Right kidney (tissue), 9 donors: ENCODE data around the gene PRR33.

Experiments used
- DNase-seq: peaks from one replicate; pipeline ENCODE4 v3.0.0-alpha.2; 2016
- long read RNA-seq, 8 donors: transcript quantifications; one replicate each; lab custom pipeline, GENCODE V29; 2026

The PRR33 gene
- long read RNA-seq, donor 1: 0 reads
- long read RNA-seq, donor 2, partial matches to known transcripts: 0 of 1 reads
- long read RNA-seq, donor 2, other reads (novel, unspliced or antisense): 0 of 1 reads
- long read RNA-seq, donor 3: 0 reads
- long read RNA-seq, donor 4: 0 reads
- long read RNA-seq, donor 5, partial matches to known transcripts: 0 of 3 reads
- long read RNA-seq, donor 5, other reads (novel, unspliced or antisense): 0 of 3 reads
- long read RNA-seq, donor 6, partial matches to known transcripts: 0 of 1 reads
- long read RNA-seq, donor 6, other reads (novel, unspliced or antisense): 0 of 1 reads
- long read RNA-seq, donor 7: 0 reads
- long read RNA-seq, donor 8, partial matches to known transcripts: 0 of 1 reads
- long read RNA-seq, donor 8, other reads (novel, unspliced or antisense): 0 of 1 reads

DNA sequence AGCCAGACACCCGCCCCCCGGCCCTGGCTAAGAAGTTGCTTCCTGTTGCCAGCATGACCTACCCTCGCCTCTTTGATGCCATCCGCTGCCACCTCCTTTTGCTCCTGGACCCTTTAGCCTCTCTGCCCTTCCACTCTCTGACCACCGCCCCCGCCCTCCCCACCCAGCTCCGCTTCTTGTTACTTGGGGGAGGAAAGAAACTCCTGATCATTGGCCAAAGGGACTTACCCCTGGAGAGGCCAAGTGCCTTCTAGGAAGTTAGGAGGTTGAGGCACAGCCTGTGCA lies at the start of gene PRR33:
Gene PRR33, minus strand, starts transcription at position 65 of the 285 bp plus-strand sequence. CDS start 1,311 bp downstream, outside the sequence.
- no peak for DNase-seq

GRCh38 chr11:1939788-1940187 lies 48.1 kb upstream of the PRR33 start:
- peak; percentile 51 for DNase-seq

DNA sequence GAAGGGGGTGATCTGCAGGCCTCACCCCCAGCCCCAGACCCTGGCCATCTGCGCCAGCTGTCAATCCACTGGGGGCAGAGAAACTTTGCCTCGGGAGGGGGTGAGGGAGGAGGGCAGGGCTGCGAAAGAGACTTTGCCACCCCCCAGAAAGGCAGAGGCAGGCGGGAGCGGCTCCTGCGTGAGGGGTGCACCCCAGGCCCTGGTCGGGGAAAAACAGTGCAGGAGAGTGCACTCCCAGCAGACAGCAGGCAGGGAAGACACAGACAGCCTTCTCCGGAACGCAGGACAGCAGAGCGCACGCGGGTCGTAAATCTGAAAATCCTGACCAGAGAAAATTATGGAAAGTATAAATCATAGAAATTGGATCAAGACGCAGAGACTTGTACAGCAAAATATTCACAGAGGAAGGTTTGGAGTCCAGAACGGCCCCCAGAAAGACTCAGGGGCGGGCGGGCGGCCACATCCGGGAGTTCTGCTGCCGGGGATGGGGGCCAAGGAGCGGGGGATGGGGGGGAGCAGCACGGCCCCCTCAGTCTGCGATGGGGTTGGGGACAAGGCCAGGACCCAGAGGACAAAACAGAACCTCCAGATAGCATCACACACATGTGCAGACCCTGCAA lies 47.4 kb upstream of the PRR33 start:
- peak; percentile 47 for DNase-seq

DNA sequence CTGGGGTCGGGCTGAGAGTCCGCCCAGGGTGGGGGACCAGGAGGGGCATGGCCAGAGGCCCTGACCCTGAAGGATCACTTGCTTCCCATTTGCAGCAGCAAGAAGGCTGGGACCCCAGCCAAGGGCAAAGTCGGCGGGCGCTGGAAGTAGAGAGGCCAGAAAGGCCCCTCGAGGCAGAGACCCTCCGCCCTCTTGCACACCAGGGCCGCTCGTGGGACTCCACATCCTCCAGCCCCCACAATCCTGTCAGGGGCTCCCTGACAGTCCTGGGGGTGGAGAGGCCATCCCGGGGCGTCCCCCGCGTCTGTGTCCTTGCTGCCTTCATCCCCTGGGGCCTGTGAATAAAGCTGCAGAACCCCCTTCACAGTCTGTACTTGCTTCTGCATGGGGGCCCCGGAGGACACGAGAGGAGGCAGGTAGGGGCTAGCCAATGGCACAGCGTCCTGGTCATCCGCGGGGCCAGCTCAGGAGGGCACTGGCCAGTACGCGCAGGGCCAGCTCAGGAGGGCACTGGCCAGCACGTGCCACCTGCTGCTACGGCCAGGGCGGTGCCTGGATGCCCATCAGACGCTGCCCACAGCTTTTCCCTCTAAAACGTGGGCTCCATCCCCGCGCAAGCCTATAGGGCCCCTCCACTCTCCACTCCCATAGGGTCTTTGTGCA lies 46.8 kb upstream of the PRR33 start:
- DNase-seq: peak; percentile 8

GRCh38 chr11:1937616-1938342 lies 46.1 kb upstream of the PRR33 start:
- DNase-seq: no peak

GRCh38 chr11:1936781-1937615 lies 45.3 kb upstream of the PRR33 start:
- DNase-seq: no peak

- DNase-seq: no peak
These were observed 44.5 kb upstream of the PRR33 start for GRCh38 chr11:1936072-1936780.

GRCh38 chr11:1935156-1936071 lies 43.7 kb upstream of the PRR33 start:
- no peak for DNase-seq

- DNase-seq: no peak
These were observed 42.9 kb upstream of the PRR33 start for GRCh38 chr11:1934335-1935155.

- no peak for DNase-seq
These were observed 42.0 kb upstream of the PRR33 start for GRCh38 chr11:1933416-1934334.

- no peak for DNase-seq
These were observed 41.0 kb upstream of the PRR33 start for GRCh38 chr11:1932681-1933080.

DNA sequence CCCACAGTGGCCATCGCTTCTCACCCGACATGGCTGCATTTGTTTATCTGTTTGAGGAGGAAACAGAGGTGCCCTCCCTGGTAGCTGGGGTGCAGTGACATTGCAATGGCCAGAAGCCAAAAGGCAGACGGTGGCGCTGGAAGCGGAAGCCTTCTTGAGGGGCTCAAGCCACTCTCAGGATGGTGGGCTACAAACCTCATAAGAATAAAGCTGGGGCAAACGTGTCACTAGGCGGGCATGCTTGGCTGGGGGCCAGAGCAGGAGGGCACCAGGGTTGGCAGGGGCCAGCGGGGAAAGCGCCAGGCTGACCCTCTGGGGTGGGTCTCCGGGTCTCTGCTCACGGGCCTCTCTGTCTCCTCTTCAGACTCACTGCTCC lies 40.4 kb upstream of the PRR33 start:
- DNase-seq: no peak

GRCh38 chr11:1931341-1932104 lies 39.8 kb upstream of the PRR33 start:
- DNase-seq: no peak

GRCh38 chr11:1930462-1930830 lies 38.8 kb upstream of the PRR33 start:
- DNase-seq: no peak

GRCh38 chr11:1929621-1930461 lies 38.1 kb upstream of the PRR33 start:
- no peak for DNase-seq

GRCh38 chr11:1928891-1929541 lies 37.3 kb upstream of the PRR33 start:
- no peak for DNase-seq
